HCT116 (cell line): Measurements from ENCODE around the gene PHYKPL.

Experiments used
- CTCF ChIP-seq, 3 experiments: fragments of 200-600 bp in 1 of 3; sonication (generic) in 1 of 3; IDR thresholded peaks in 2 of 3; conservative IDR thresholded peaks in 1 of 3; 2 replicates each; pipeline ENCODE4 v1.5.1; 2012 to 2017; ENCODE audit warnings: low read depth in 2 of 3, low read length in 2 of 3, antibody characterized with exemption in 1 of 3, borderline replicate concordance in 1 of 3, control low read depth in 1 of 3, mild to moderate bottlenecking in 1 of 3, mixed read lengths in 1 of 3, mixed run types in 1 of 3, moderate library complexity in 1 of 3; ENCODE audit not compliant: insufficient read depth in 1 of 3
- ELF1 ChIP-seq: IDR thresholded peaks from 2 replicates; pipeline ENCODE4 v1.6.1; 2012; ENCODE audit warnings: low read depth, borderline replicate concordance
- MAX ChIP-seq: IDR thresholded peaks from 2 replicates; pipeline ENCODE4 v1.6.1; 2012
- POLR2A ChIP-seq: IDR thresholded peaks from 2 replicates; pipeline ENCODE4 v1.7.0; 2011; ENCODE audit warnings: borderline replicate concordance; ENCODE audit not compliant: insufficient read depth, insufficient read length; ENCODE audit errors: extremely low read depth
- POLR2AphosphoS5 ChIP-seq: IDR thresholded peaks from 2 replicates; pipeline ENCODE4 v1.6.1; 2011; ENCODE audit warnings: mild to moderate bottlenecking, low read depth, low read length, moderate library complexity
- YY1 ChIP-seq: IDR thresholded peaks from 2 replicates; pipeline ENCODE4 v1.6.1; 2011; ENCODE audit warnings: low read length, low read depth, moderate library complexity, mild to moderate bottlenecking; ENCODE audit not compliant: insufficient replicate concordance; ENCODE audit errors: extremely low read depth

GRCh38 chr5:178218827-178219226 is 13.8 kb downstream of the PHYKPL start:
- TF ChIP-seq POLR2AphosphoS5 (no peak), CTCF (IDR thresholded peaks at IDR 0.05 in 2 of 3, conservative IDR thresholded peaks at IDR 0.05 in 1 of 3; ENCODE audit: borderline replicate concordance in 1 of 3, insufficient read depth in 1 of 3, low read depth in 2 of 3, low read length in 2 of 3) (no peak), POLR2A (no peak), MAX (no peak), YY1 (no peak), ELF1 (no peak)
